Stimulated activated CD4-positive, alpha-beta T cell treated with anti-CD3 and anti-CD28 coated beads, Interleukin-2, amount 100 ng/mL, for 4 hours (primary cell): Measurements from ENCODE around the gene TMEM63C.

Source experiments
- DNase-seq: peaks from one replicate; pipeline ENCODE4 v3.0.0-alpha.2; 2020; ENCODE audit warnings: low read depth

The TMEM63C gene

GRCh38 chr14:77253333-77254190, 72.0 kb downstream of the TMEM63C start:
- DNase-seq, result no peak

GRCh38 chr14:77256694-77257093, 75.1 kb downstream of the TMEM63C start:
- no peak for DNase-seq

GRCh38 chr14:77257700-77258099, 76.1 kb downstream of the TMEM63C start:
- no peak for DNase-seq

- DNase-seq, result no peak
Observed at GRCh38 chr14:77258566-77258965, 77.0 kb downstream of the TMEM63C start.

- no peak for DNase-seq
Observed at GRCh38 chr14:77259025-77259715, 77.6 kb downstream of the TMEM63C start.

- DNase-seq, result no peak
Observed at GRCh38 chr14:77260199-77260598, 78.6 kb downstream of the TMEM63C start.

GRCh38 chr14:77260631-77261030, 79.0 kb downstream of the TMEM63C start:
- no peak for DNase-seq

GRCh38 chr14:77264466-77265186, 83.0 kb downstream of the TMEM63C start:
- DNase-seq, result no peak

- no peak for DNase-seq
Observed at GRCh38 chr14:77265187-77265515, 83.6 kb downstream of the TMEM63C start.

GRCh38 chr14:77265561-77266335, 84.2 kb downstream of the TMEM63C start:
- DNase-seq, result no peak

GRCh38 chr14:77266336-77266735, 84.7 kb downstream of the TMEM63C start:
- no peak for DNase-seq

- DNase-seq, result no peak
Observed at GRCh38 chr14:77267937-77268699, 86.5 kb downstream of the TMEM63C start.

GRCh38 chr14:77268989-77269600, 87.5 kb downstream of the TMEM63C start:
- DNase-seq, result no peak

- no peak for DNase-seq
Observed at GRCh38 chr14:77270361-77271112, 88.9 kb downstream of the TMEM63C start.

- DNase-seq, result no peak
Observed at GRCh38 chr14:77271113-77271710, 89.6 kb downstream of the TMEM63C start, which contains the start of gene NGB. NGB (minus strand) TSS chr14:77271206; CDS start chr14:77270937, 269 bp downstream.

GRCh38 chr14:77272261-77272660, 90.7 kb downstream of the TMEM63C start:
- no peak for DNase-seq

GRCh38 chr14:77273796-77274195, 92.2 kb downstream of the TMEM63C start:
- DNase-seq, result no peak

GRCh38 chr14:77275041-77275580, 93.5 kb downstream of the TMEM63C start:
- DNase-seq, result no peak

- DNase-seq, result no peak
Observed at GRCh38 chr14:77275601-77276017, 94.0 kb downstream of the TMEM63C start.
